CD4-positive, CD25-positive, alpha-beta regulatory T cell (primary cell): Measurements from ENCODE around the gene CD28. TPM values are rescaled to one million over a fixed set of nuclear protein-coding genes. Genes with fewer than 3 reads are reported as not detected.
"Not testable (repeated sequence)": the region's sequence is repeated elsewhere in the genome, so short reads cannot be mapped to it uniquely, and the experiment has no call there.

Experiments
- ATAC-seq, 2 donors: fragments of 150-1000 bp; cut with Tn5 transposase; one replicate each; pipeline ENCODE4 v1.10.0; 2021; ENCODE audit warnings: low read depth in 2 of 2, moderate number of reproducible peaks in 2 of 2, moderate library complexity in 1 of 2
- DNase-seq, 3 donors: peaks; one replicate each; pipeline versions ENCODE4 v3.0.0 to v3.0.0-alpha.2; 2012 to 2022; ENCODE audit warnings: mixed read lengths in 1 of 3
- H3K27ac ChIP-seq: one replicate; pipeline ENCODE4 v1.7.0; 2013; ENCODE audit warnings: mild to moderate bottlenecking, low read length; ENCODE audit not compliant: insufficient read depth, poor library complexity, severe bottlenecking
- H3K27me3 ChIP-seq: one replicate; pipeline ENCODE4 v1.7.0; 2013; ENCODE audit warnings: low read length; ENCODE audit not compliant: control insufficient read depth, insufficient read depth
- H3K36me3 ChIP-seq: one replicate; pipeline ENCODE4 v1.7.0; 2013; ENCODE audit warnings: mild to moderate bottlenecking, low read length, moderate library complexity; ENCODE audit not compliant: control insufficient read depth, insufficient read depth
- H3K4me1 ChIP-seq: 2 replicates; pipeline ENCODE4 v1.7.0; 2013; ENCODE audit warnings: mild to moderate bottlenecking, low read length; ENCODE audit not compliant: insufficient read depth, control insufficient read depth, poor library complexity, severe bottlenecking
- H3K4me3 ChIP-seq: one replicate; pipeline ENCODE4 v1.7.0; 2013; ENCODE audit warnings: low read depth, mild to moderate bottlenecking, low read length, moderate library complexity
- H3K9me3 ChIP-seq, 2 experiments: 1 replicate in 1 of 2; 2 replicates in 1 of 2; pipeline ENCODE4 v1.7.0; 2013; ENCODE audit warnings: low read length in 2 of 2, mild to moderate bottlenecking in 1 of 2, moderate library complexity in 1 of 2; ENCODE audit not compliant: control insufficient read depth in 2 of 2
- H3K27ac Mint-ChIP-seq, 3 donors: one replicate each; pipeline ENCODE4 v1.8.0; 2020 to 2022; ENCODE audit warnings: mild to moderate bottlenecking in 3 of 3, mixed read lengths in 3 of 3, moderate library complexity in 2 of 3
- H3K27me3 Mint-ChIP-seq: one replicate; pipeline ENCODE4 v1.8.0; 2022; ENCODE audit warnings: mild to moderate bottlenecking, mixed read lengths
- H3K36me3 Mint-ChIP-seq: one replicate; pipeline ENCODE4 v1.8.0; 2020; ENCODE audit warnings: mixed read lengths
- H3K4me1 Mint-ChIP-seq, 4 donors: one replicate each; pipeline ENCODE4 v1.8.0; 2020 to 2022; ENCODE audit warnings: mixed read lengths in 4 of 4, mild to moderate bottlenecking in 1 of 4
- H3K4me3 Mint-ChIP-seq, 4 donors: one replicate each; pipeline ENCODE4 v1.8.0; 2020 to 2022; ENCODE audit warnings: mild to moderate bottlenecking in 4 of 4, mixed read lengths in 4 of 4, moderate library complexity in 3 of 4
- H3K9me3 Mint-ChIP-seq, 7 donors: one replicate each; pipeline ENCODE4 v1.8.0; 2020 to 2022; ENCODE audit warnings: mixed read lengths in 7 of 7, mild to moderate bottlenecking in 3 of 7, moderate library complexity in 2 of 7
- polyA plus RNA-seq, 4 donors: library from polyadenylated mRNA; unstranded; fragments of 300-500 nt; fragmentation: Illumina TruSeq; gene quantifications; one replicate each; pipeline ENCODE4 v1.2.3, GENCODE V29; 2021
- total RNA-seq: library from RNA; stranded (reverse); gene quantifications from one replicate; pipeline ENCODE4 v1.2.3, GENCODE V29; 2022

The CD28 gene
- total and polyA plus RNA-seq, 5 donors from 2014 or later = 92.6 to 235 (median 143) TPM

DNA sequence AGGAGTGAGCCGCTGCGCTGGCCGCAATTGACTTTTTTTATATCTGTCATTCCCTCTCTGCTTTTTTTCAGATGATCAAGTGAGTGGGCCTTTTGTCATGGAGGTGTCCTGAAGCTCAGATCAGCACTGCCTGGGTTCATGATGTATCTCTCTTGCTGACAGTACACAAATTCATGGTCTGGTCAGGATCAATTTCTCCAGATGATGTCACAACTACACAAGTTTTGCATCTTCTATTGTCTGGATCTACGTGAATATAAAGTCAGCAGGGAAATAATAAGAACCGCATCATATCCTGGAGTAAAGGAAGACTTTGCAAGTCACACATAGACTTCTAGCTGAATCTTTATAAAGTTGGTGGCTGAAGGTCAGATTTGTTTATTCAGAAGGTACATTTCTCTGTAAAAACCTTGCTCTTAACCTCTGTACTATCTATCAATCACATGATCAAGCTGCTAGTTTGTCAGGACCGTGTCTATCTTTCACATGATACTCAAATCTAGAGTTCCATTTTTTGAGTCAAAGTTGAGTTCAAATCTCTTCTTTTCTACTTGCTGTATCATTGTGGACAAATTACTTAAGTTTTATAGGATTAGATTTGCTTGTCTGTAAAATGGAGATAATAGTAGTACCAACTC lies 13.1 kb upstream of the CD28 start:
- H3K27me3 ChIP-seq = no peaks in the 10 kb centered on the region
- Mint-ChIP-seq H3K9me3 (peaks cover 0 to 2% (median 0%) of the 10 kb centered on the region in 7 donors), H3K27ac (peak overlapping the region in 1 of 3 donors; percentile 2), H3K4me1 (peaks cover 18 to 25% (median 22%) of the 10 kb centered on the region in 4 donors), H3K4me3 (no peak overlapping the region), H3K36me3 (no peaks in the 10 kb centered on the region), H3K27me3 (no peaks in the 10 kb centered on the region)
- no peaks in the 10 kb centered on the region for H3K4me1 ChIP-seq
- no peak overlapping the region for H3K4me3 ChIP-seq
- ATAC-seq (no peak), DNase-seq (no peak)
- no peaks in the 10 kb centered on the region for H3K36me3 ChIP-seq
- H3K27ac ChIP-seq = no peak overlapping the region
- no peaks in the 10 kb centered on the region for H3K9me3 ChIP-seq

DNA sequence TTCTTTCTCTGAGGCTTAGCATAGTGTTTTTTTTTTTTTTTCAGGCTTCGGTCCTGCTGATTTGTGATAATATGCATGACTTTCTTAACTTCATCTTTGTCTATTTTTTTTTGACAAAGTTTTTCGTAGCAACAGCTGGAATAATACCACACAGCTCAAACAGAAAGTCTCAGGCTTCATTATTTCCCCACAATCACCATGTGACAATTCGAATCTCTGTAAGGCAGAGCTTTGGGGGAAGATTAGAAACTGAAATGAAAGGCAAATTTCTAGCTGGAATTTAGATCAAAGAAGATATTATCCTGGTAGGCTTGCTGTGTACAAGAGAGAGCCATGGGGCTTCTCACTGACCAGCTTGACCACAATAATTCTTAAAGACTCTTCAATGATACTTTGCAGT lies 12.2 kb upstream of the CD28 start:
- Histone ChIP-seq H3K9me3 (no peaks in the 10 kb centered on the region), H3K27ac (no peak overlapping the region), H3K36me3 (no peaks in the 10 kb centered on the region), H3K4me1 (no peaks in the 10 kb centered on the region), H3K27me3 (no peaks in the 10 kb centered on the region), H3K4me3 (no peak overlapping the region)
- Mint-ChIP-seq H3K36me3 (no peaks in the 10 kb centered on the region), H3K4me1 (peaks cover 20 to 27% (median 22%) of the 10 kb centered on the region in 4 donors), H3K9me3 (peaks cover 0 to 3% (median 0%) of the 10 kb centered on the region in 7 donors), H3K27ac (no peak overlapping the region), H3K4me3 (no peak overlapping the region), H3K27me3 (no peaks in the 10 kb centered on the region)
- ATAC-seq (no peak), DNase-seq (no peak)

DNA sequence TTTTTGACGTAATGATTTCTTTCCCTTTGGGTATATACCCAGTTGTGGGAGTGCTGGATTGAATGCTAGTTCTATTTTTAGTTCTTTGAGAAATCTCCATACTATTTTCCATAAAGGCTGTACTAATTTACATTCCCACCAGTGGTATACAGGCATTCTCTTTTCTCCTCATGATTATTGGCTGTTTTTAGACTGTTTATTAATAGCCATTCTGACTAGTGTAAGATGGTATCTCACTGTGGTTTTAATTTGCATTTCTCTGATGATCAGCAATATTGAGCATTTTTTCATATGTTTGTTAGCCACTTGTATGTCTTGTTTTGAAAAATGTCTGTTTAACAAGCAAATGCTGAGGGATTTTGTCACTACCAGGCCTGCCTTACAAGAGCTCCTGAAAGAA lies 9.2 kb upstream of the CD28 start:
- Mint-ChIP-seq H3K9me3 (peaks cover 0 to 3% (median 0%) of the 10 kb centered on the region in 7 donors), H3K36me3 (no peaks in the 10 kb centered on the region), H3K27ac (no peak overlapping the region), H3K27me3 (no peaks in the 10 kb centered on the region), H3K4me3 (peak overlapping the region in 1 of 4 donors; percentile 0), H3K4me1 (peaks cover 22 to 35% (median 26%) of the 10 kb centered on the region in 4 donors)
- Histone ChIP-seq H3K4me3 (no peak overlapping the region), H3K9me3 (no peaks in the 10 kb centered on the region), H3K27ac (no peak overlapping the region), H3K36me3 (no peaks in the 10 kb centered on the region), H3K27me3 (no peaks in the 10 kb centered on the region), H3K4me1 (no peaks in the 10 kb centered on the region)
- no peak for DNase-seq
- no peak for ATAC-seq

- H3K4me1 ChIP-seq, H3K36me3 Mint-ChIP-seq, H3K27ac ChIP-seq, H3K9me3 Mint-ChIP-seq, H3K4me3 ChIP-seq, H3K9me3 ChIP-seq, H3K36me3 ChIP-seq, DNase-seq, ATAC-seq, H3K27me3 Mint-ChIP-seq, H3K27me3 ChIP-seq: not testable (repeated sequence)
- peak overlapping the region in 1 of 3 donors; percentile 52 for H3K27ac Mint-ChIP-seq
- peaks cover 22 to 39% (median 27%) of the 10 kb centered on the region in 4 donors for H3K4me1 Mint-ChIP-seq
- H3K4me3 Mint-ChIP-seq = peak overlapping the region in 1 of 4 donors; percentile 0
Observed at GRCh38 chr2:203697763-203698162, 8.7 kb upstream of the CD28 start.

- H3K27ac Mint-ChIP-seq, H3K27me3 Mint-ChIP-seq, H3K4me3 ChIP-seq, H3K27me3 ChIP-seq, H3K4me1 ChIP-seq, H3K36me3 ChIP-seq, H3K36me3 Mint-ChIP-seq, H3K9me3 ChIP-seq, H3K27ac ChIP-seq, H3K9me3 Mint-ChIP-seq, DNase-seq, ATAC-seq: not testable (repeated sequence)
- H3K4me1 Mint-ChIP-seq = peaks cover 18 to 39% (median 27%) of the 10 kb centered on the region in 4 donors
- H3K4me3 Mint-ChIP-seq = peak overlapping the region in 1 of 4 donors; percentile 23
Observed at GRCh38 chr2:203698410-203698809, 8.0 kb upstream of the CD28 start.

DNA sequence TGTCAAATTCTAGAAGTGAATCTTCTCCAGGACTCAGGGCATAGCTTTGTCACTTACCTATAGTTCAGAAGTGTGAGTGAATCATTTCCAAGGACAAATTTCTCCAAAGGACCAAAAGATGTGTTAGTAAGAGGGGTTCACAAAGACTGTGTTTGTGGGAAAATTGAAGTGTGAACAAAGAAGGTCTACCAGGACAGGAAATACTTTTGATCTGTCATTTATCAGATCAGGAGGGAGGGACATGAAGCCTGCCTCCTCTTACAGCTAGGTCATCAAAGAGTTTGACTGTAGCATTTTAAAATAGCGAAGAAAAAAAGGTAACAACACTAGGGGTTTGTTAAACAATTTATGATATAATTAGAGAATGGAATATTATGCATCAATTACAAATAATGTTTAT lies 2.0 kb upstream of the CD28 start:
- H3K27ac ChIP-seq = peak overlapping the region; percentile 93
- ATAC-seq = no peak
- no peak for DNase-seq

GRCh38 chr2:203705178-203705577 lies 1.3 kb upstream of the CD28 start:
- Mint-ChIP-seq H3K36me3 (peaks cover 26% of the 10 kb centered on the region), H3K4me1 (peaks cover 18 to 54% (median 38%) of the 10 kb centered on the region in 4 donors), H3K27ac (peak overlapping the region; percentile 97 to 100 (median 98)), H3K27me3 (peaks cover 6% of the 10 kb centered on the region), H3K4me3 (peak overlapping the region; percentile 66 to 99 (median 96)), H3K9me3 (peaks cover 0 to 10% (median 0%) of the 10 kb centered on the region in 7 donors)
- peak in 2 of 3 donors; percentile 45 to 75 for DNase-seq
- Histone ChIP-seq H3K4me1 (peaks cover 27% of the 10 kb centered on the region), H3K9me3 (no peaks in the 10 kb centered on the region), H3K27ac (peak overlapping the region; percentile 93), H3K27me3 (no peaks in the 10 kb centered on the region), H3K4me3 (peak overlapping the region; percentile 98), H3K36me3 (peaks cover 5% of the 10 kb centered on the region)
- peak in 1 of 2 donors; percentile 11 for ATAC-seq

More for the DNA sequence above, 2.0 kb upstream of the CD28 start:
- H3K4me3 Mint-ChIP-seq = peak overlapping the region; percentile 27 to 99 (median 61)
- peak overlapping the region; percentile 98 for H3K4me3 ChIP-seq
- peak overlapping the region; percentile 97 to 98 (median 97) for H3K27ac Mint-ChIP-seq
- H3K36me3 Mint-ChIP-seq = peaks cover 18% of the 10 kb centered on the region
- H3K4me1 Mint-ChIP-seq = peaks cover 18 to 51% (median 37%) of the 10 kb centered on the region in 4 donors
- H3K9me3 ChIP-seq = no peaks in the 10 kb centered on the region
- peaks cover 25% of the 10 kb centered on the region for H3K4me1 ChIP-seq
- peaks cover 6% of the 10 kb centered on the region for H3K27me3 Mint-ChIP-seq
- no peaks in the 10 kb centered on the region for H3K27me3 ChIP-seq
- peaks cover 0 to 10% (median 0%) of the 10 kb centered on the region in 7 donors for H3K9me3 Mint-ChIP-seq
- peaks cover 3% of the 10 kb centered on the region for H3K36me3 ChIP-seq

DNA sequence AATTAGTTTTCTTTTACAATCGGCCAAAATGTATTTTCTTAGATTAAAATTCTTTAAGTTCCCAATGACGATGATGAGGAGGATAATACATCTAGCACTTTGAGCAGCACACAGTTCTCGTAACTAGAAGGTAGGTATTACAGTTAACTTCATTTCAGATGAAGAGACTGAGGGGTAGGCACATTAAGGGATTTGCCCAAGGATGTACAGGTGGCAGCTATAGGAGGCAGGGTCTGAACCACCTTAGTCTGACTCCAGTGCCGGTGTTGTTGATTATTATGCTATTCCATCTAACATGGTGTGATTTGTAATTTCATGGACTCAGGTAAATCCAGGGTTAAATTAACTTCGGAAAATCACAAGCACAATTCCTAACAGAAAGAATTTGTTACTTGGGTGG lies 1.1 kb downstream of the CD28 start:
- ATAC-seq (peak in 1 of 2 donors; percentile 8), DNase-seq (peak in 1 of 3 donors; percentile 61)
- H3K9me3 Mint-ChIP-seq = peaks cover 0 to 8% (median 0%) of the 10 kb centered on the region in 7 donors
- peak overlapping the region; percentile 98 for H3K4me3 ChIP-seq
- peaks cover 51% of the 10 kb centered on the region for H3K4me1 ChIP-seq
- peak overlapping the region; percentile 95 to 99 (median 96) for H3K4me3 Mint-ChIP-seq
- no peaks in the 10 kb centered on the region for H3K27me3 ChIP-seq
- H3K36me3 ChIP-seq = peaks cover 23% of the 10 kb centered on the region
- H3K27ac Mint-ChIP-seq = peak overlapping the region; percentile 97 to 98 (median 97)
- H3K4me1 Mint-ChIP-seq = peaks cover 26 to 61% (median 54%) of the 10 kb centered on the region in 4 donors
- H3K9me3 ChIP-seq = no peaks in the 10 kb centered on the region
- H3K36me3 Mint-ChIP-seq = peaks cover 44% of the 10 kb centered on the region
- H3K27ac ChIP-seq = peak overlapping the region; percentile 93
- peaks cover 6% of the 10 kb centered on the region for H3K27me3 Mint-ChIP-seq
